ENCODE data around the gene IRF2BPL. TPM values are rescaled to one million over a fixed set of nuclear protein-coding genes. Genes with fewer than 3 reads are reported as not detected.

The IRF2BPL gene
- total RNA-seq, 1 donor from 2014 or later = 8.6 TPM

GRCh38 chr14:77005559-77005958 lies 22.9 kb downstream of the IRF2BPL start:
- Mint-ChIP-seq H3K27ac (ENCODE audit: unreplicated experiment) (no peak overlapping the region), H3K9me3 (ENCODE audit: unreplicated experiment) (no peaks in the 10 kb centered on the region), H3K27me3 (ENCODE audit: unreplicated experiment) (peaks cover 19% of the 10 kb centered on the region), H3K36me3 (ENCODE audit: low read depth, unreplicated experiment) (peaks cover 4% of the 10 kb centered on the region), H3K4me3 (ENCODE audit: unreplicated experiment) (no peak overlapping the region), H3K4me1 (ENCODE audit: unreplicated experiment) (peaks cover 7% of the 10 kb centered on the region)
- no peak for DNase-seq (ENCODE audit: low spot score)
- TF ChIP-seq CTCF (IDR thresholded peaks at IDR 0.05; ENCODE audit: unreplicated experiment) = no peak

GRCh38 chr14:77004711-77005460 lies 23.6 kb downstream of the IRF2BPL start:
- Mint-ChIP-seq H3K4me1 (ENCODE audit: unreplicated experiment) (peaks cover 10% of the 10 kb centered on the region), H3K27me3 (ENCODE audit: unreplicated experiment) (peaks cover 17% of the 10 kb centered on the region), H3K27ac (ENCODE audit: unreplicated experiment) (no peak overlapping the region), H3K4me3 (ENCODE audit: unreplicated experiment) (no peak overlapping the region), H3K9me3 (ENCODE audit: unreplicated experiment) (no peaks in the 10 kb centered on the region), H3K36me3 (ENCODE audit: low read depth, unreplicated experiment) (peaks cover 4% of the 10 kb centered on the region)
- no peak for DNase-seq (ENCODE audit: low spot score)
- TF ChIP-seq CTCF (IDR thresholded peaks at IDR 0.05; ENCODE audit: unreplicated experiment) = no peak

GRCh38 chr14:77003960-77004710 lies 24.4 kb downstream of the IRF2BPL start:
- Mint-ChIP-seq H3K27me3 (ENCODE audit: unreplicated experiment) (peaks cover 17% of the 10 kb centered on the region), H3K36me3 (ENCODE audit: low read depth, unreplicated experiment) (peaks cover 4% of the 10 kb centered on the region), H3K4me1 (ENCODE audit: unreplicated experiment) (peaks cover 10% of the 10 kb centered on the region), H3K27ac (ENCODE audit: unreplicated experiment) (no peak overlapping the region), H3K4me3 (ENCODE audit: unreplicated experiment) (no peak overlapping the region), H3K9me3 (ENCODE audit: unreplicated experiment) (no peaks in the 10 kb centered on the region)
- no peak for TF ChIP-seq CTCF (IDR thresholded peaks at IDR 0.05; ENCODE audit: unreplicated experiment)
- DNase-seq (ENCODE audit: low spot score) = no peak

- peak overlapping the region; percentile 37 for H3K27ac Mint-ChIP-seq (ENCODE audit: unreplicated experiment)
- H3K9me3 Mint-ChIP-seq (ENCODE audit: unreplicated experiment) = no peaks in the 10 kb centered on the region
- no peak for DNase-seq (ENCODE audit: low spot score)
- no peak overlapping the region for H3K4me3 Mint-ChIP-seq (ENCODE audit: unreplicated experiment)
- H3K27me3 Mint-ChIP-seq (ENCODE audit: unreplicated experiment) = peaks cover 17% of the 10 kb centered on the region
- TF ChIP-seq CTCF (IDR thresholded peaks at IDR 0.05; ENCODE audit: unreplicated experiment) = no peak
- peaks cover 10% of the 10 kb centered on the region for H3K4me1 Mint-ChIP-seq (ENCODE audit: unreplicated experiment)
- no peaks in the 10 kb centered on the region for H3K36me3 Mint-ChIP-seq (ENCODE audit: low read depth, unreplicated experiment)
Measured at GRCh38 chr14:77002889-77003288, 25.6 kb downstream of the IRF2BPL start.

GRCh38 chr14:77002335-77002734 lies 26.2 kb downstream of the IRF2BPL start:
- Mint-ChIP-seq H3K36me3 (ENCODE audit: low read depth, unreplicated experiment) (no peaks in the 10 kb centered on the region), H3K9me3 (ENCODE audit: unreplicated experiment) (no peaks in the 10 kb centered on the region), H3K4me1 (ENCODE audit: unreplicated experiment) (peaks cover 10% of the 10 kb centered on the region), H3K27me3 (ENCODE audit: unreplicated experiment) (peaks cover 17% of the 10 kb centered on the region), H3K4me3 (ENCODE audit: unreplicated experiment) (no peak overlapping the region), H3K27ac (ENCODE audit: unreplicated experiment) (peak overlapping the region; percentile 37)
- no peak for DNase-seq (ENCODE audit: low spot score)
- TF ChIP-seq CTCF (IDR thresholded peaks at IDR 0.05; ENCODE audit: unreplicated experiment) = no peak

Measured in endothelial cell (in vitro differentiated cells).